Fibroblast of skin of back (primary cell): ENCODE results near the gene PHB1.
"Not testable (repeated sequence)": the region's sequence is repeated elsewhere in the genome, so short reads cannot be mapped to it uniquely, and the experiment has no call there.

Experiments used
- DNase-seq: peaks from one replicate; pipeline ENCODE4 v3.0.0-alpha.2; 2013

The PHB1 gene

GRCh38 chr17:49439673-49440571, 25.2 kb upstream of the PHB1 start:
- DNase-seq = no peak

GRCh38 chr17:49439305-49439672, 24.6 kb upstream of the PHB1 start:
- DNase-seq = no peak

DNA sequence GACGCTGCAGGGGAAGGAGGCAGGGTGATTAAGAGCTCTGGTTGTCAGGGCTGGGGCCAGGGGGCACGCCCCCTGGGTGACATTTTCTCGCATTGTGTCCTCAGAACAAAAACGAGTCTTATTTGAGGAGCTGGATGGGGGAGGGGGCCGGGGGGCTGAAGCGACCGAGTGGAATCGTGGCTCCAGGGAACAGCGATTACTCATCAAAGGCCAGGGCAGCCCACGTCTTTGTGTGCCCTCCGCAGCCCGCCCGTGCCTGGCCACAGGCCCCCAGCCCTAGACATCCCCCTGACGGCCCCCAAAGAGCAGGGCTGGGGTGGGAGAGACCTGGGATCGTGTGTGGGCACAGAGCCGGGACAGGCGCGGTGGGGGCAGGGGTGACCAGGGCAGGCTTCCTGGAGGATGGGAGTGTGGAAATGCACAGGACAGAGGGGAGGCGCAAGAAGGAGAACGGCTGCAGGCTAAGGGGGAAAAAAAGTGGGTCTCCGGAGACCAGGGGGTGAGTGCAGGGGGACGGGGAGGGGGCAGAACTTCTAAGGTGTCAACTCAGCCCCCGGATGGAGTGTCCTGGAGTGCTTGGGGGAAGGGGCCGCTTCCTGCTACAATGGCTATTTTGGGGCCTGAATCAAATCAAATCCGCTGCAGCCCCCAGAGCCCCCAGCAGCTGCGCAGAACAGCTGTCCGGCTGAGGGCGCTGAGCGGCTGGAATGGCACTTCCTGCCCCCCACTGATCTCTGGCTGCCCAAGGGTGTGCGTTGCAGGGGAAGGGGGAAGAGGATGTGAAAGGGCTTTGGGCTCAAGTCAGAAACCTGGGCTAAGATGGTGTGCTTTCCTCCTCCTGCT, 24.0 kb upstream of the PHB1 start:
- no peak for DNase-seq

DNA sequence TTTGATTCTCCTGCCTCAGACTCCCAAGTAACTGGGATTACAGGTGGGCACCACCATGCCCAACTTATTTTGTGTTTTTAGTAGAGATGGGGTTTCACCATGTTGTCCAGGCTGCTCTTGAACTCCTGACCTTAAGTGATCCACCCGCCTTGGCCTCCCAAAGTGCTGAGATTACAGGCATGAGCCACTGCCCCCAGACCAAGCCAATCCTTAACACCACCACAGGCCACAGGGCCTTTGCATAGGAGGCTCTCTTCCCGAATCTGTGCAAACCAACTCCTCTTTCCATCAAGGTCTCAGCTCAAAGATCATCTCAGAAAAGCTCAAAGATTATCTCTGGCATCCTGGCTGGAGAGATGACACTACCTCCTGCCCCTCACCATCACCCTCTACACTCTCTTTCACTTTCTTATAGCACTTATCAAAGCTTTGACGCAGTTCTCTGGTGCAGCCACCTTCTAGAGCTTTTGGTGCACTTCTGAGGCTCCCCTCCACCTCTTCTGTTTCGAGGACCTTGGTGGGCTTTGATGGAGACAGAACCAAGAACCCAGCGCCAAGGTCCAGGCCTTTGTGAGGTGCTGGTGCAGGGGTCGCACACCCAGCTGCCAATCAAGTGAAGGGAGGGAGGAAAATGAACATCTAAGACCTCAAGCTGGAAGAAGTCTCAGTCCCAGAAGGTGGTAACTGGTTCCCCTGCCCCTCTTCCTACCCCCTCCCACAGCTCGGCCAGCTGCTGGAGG, 23.2 kb upstream of the PHB1 start:
- DNase-seq = no peak

DNA sequence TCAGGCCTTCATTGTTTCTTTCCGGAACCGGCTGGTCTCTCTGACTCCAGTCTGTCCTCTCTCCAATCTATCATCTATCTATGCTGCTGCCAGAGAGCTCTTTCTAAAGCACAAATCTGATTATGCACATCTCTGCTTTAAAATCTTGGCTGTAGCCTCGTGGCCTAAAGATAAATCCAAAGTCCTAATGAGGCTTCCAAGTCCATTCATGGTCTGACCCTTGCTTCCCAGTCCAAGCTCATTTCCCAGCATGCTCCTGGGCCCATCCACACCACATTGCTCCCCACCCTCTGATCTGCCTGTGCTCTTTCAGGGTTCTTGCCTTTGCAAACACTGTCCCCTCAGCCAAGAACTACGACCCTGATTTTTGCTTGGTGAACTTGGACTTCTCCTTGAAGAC, 21.5 kb upstream of the PHB1 start:
- no peak for DNase-seq

GRCh38 chr17:49435671-49436029, 21.0 kb upstream of the PHB1 start:
- no peak for DNase-seq

GRCh38 chr17:49434821-49435670, 20.4 kb upstream of the PHB1 start:
- DNase-seq = peak; percentile 60

DNA sequence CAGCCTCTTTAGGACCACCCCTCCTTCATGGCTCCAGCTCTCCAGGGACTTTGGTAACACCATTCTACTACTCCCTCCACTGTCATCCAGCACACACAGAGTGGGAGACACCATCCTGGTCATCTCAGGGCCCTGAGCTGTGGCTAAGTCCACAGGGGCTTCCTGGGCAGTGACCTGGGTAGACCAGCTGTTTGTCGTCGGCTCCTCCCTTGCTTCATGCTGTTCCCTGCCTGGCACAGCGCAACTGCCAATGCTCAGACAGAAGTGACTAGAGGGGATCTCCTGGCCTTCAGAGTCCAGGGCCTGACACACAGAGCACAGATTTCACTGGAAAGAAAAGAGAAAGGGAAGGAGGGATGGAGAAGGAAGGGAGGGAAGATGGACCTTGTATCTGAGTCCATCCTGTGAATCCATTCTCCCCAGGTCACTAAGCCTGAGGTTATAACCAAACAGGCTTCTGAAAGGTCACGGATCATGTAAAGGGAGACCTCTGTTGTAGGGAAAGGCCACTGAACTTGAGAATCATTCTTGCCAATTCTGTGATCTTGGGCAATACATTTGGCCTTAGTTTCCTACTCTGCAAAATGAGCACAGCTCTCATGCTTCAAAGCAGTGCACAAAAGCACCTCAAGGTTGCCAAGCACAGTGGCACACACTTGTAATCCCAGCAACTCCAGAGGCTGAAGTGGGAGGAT, 18.5 kb upstream of the PHB1 start:
- no peak for DNase-seq

GRCh38 chr17:49431743-49432142, 17.1 kb upstream of the PHB1 start:
- no peak for DNase-seq

GRCh38 chr17:49425004-49425286, 10.3 kb upstream of the PHB1 start:
- no peak for DNase-seq

GRCh38 chr17:49424276-49425003, 9.8 kb upstream of the PHB1 start:
- not testable (repeated sequence) for DNase-seq

DNA sequence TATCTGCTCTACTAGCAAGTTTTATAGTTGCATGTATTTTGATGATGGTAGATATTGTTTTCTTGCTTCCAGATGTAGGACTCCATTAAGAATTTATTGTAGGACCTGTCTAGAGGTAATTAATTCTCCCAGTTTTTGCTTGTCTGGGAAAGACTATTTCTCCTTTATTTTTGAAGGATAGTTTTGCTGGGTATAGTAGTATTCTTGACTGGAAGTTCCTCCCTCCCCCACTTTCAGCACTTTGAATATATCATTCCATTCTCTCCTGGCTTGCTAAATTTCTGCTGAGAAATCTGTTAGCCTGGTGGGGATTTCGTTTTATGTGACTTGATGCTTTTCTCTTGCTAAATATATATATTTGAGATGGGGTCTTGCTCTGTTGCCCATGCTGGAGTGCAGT, 8.0 kb upstream of the PHB1 start:
- no peak for DNase-seq

DNA sequence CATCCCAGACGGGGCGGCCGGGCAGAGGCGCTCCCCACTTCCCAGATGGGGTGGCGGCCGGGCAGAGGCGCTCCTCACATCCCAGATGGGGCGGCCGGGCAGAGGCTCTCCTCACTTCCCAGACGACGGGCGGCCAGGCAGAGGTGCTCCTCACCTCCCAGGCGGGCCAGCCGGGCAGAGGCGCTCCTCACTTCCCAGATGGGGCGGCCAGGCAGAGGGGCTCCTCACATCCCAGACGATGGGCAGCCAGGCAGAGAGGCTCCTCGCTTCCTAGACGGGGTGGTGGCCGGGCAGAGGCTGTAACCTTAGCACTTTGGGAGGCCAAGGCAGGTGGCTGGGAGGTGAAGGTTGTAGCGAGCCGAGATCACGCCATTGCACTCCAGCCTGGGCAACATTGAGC, 5.1 kb upstream of the PHB1 start:
- DNase-seq = not testable (repeated sequence)

- DNase-seq = not testable (repeated sequence)
Measured at GRCh38 chr17:49418754-49419740, 4.4 kb upstream of the PHB1 start.

DNA sequence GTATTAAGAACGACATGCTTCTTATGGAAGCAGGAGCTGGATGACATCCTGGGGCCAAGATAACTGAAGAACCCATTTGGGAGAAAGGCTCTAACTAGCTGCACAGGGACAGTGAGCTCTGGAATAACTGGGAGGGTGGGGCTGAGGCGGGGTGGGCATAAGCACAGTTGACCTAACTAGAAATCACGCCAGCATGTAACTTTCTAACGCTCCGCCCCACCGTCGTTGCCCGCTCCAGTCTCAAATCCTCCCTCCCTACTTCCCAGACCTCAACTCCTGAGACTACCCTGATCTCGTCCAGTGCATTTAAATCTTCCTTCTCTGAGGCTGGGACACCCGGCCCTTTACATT, 436 bp downstream of the PHB1 start:
- no peak for DNase-seq

DNA sequence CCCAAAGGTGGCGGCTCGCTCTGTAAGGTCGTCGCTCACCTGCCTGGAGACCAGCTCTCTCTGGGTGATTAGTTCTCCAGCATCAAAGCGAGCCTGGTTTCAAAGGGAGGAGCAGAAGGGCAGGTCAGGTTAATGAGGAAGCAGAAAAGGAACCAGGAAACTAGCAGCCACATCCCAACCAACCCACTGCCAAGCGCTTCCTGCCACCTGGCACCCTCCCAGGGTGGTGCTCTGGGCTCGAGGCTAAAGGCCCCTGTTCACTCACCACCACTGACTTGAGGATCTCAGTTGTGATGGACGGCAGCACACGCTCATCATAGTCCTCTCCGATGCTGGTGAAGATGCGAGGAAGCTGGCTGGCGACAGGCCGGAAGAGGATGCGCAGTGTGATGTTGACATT, 5.6 kb downstream of the PHB1 start:
- no peak for DNase-seq

DNA sequence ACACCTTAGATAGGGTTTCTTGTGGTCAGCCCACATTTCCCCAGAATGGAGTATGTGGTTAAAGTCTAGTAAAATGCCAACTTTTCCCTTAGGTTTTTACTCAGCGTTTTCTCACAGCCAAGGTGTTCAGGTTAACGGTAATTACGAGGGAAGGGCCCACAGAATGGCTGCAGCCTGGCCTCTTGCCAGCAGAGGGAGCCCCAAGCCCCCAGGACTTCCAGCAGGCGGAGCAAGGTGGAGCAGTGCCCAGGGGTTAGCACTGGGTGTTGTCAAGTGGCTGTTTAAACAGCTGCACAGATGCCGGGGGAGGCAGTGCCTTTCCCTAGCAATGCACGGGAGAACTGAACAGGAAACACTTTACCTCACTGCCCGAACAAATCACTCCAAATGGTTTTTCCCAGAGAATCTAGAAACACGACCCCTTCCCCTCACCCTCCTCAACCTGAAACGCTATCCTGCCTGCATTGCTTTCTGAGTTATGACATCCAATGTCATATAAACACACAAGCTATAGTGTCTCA, 6.6 kb downstream of the PHB1 start:
- DNase-seq = peak; percentile 52

DNA sequence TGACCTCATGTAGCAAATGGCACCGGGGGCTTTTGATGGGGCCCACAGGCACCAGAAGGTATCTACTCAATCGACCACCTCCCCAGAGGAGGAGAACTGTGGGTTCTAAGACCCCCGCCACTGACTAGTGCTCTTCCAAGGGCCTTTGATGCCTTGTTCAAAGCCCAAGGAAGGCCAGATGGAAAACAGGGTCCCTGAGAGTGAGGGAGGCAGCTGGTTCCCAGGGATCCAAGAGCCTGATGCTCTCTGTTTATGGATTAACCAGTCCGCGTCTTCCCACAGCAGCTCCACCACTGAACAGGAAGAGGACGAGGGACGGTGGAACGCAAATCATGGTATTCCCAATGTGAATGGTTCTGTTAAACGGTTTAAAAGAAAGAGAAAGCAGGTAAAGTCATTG, 7.6 kb downstream of the PHB1 start:
- DNase-seq = no peak

DNA sequence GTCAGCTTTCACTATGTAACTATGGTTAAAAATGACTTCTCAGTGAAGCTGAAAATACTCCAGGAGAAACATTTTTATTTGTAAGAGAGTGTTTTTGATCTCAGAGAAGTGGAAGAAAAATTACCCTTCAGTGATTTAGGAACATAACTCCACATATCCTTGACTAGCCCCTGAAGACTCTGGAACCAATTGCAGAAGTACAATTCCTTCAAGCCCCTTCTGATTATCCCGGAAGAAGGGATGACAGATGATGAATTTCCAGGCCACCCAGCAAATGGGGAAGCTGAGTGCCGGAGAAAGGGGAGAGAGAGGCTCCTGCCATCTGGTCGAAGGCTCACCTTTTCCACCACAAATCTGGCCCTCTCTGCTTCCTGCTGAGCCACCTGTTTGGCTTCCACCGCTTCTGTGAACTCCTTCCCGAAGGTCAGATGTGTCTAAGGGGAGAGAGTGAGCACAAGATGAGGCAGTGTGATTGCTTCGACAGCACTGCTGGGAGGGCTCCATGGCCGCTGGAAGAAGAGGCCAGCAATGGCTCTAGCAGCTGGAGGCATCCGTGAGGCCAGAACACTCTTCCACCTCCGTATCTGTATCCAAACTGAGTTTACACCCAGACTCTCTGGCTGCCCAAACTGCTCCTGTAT, 8.1 kb downstream of the PHB1 start:
- DNase-seq = no peak
